DMS79 (cell line): Measurements from ENCODE around the gene DPYSL5.

Source experiments
- DNase-seq: peaks from one replicate; lab custom pipeline; 2025; lab: John Stamatoyannopoulos, UW

The DPYSL5 gene

GRCh38 chr2:26846334-26847306, 1.3 kb upstream of the DPYSL5 start:
- DNase-seq = peak; percentile 54

DNA sequence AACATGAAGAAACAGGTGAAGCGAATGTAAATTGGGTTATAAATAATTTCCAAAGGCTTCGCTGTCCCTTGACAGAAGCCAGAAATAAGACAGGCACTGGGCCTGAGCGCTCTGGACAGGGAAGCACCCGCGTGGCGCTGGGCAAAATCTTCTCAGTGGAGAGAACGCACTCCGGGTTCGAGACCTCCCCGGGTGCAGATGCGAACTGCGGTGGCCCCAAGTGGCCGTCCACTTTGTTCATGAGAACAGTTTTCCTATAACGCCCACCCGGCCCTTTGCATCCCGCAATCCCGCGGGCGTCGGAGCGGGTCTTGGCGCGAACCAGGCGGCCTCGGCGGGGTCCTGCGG, 651 bp upstream of the DPYSL5 start:
- no peak for DNase-seq

DNA sequence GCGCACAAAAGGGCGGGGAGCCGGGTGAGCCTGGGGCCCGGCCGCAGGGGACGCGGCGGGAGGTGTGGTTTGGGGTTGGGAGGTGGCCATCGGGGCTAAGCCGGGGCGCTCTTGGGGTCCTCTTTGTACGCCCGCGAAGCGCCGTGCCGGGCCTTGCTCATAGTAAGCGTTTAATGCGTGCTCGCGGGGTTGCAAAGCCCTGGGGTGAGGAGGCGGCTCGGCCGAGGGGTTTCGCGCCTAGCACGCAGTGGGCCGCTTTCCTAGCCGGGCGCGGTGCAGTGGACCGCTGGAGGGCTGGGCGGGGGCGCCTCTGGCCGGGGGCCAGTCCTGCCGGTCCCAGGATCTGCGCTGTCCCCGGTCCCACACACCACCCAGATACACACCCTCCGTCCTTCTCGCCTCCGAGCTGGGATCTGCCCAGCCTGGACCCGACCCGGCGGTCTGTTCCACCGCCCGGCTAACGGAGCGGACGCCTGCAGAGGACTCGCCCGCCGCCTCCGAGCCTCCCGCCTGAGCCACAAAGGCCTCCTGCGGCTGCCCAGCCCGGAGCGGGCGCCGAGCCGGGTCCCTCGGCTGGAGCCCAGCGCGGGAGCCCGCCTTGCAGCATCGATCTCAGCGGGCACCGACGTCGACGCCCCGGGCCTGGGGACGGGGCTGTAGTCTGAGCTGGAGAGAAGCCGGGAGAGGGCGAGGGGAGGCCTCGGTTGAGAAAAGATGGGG, 564 bp downstream of the DPYSL5 start:
- peak; percentile 34 for DNase-seq

DNA sequence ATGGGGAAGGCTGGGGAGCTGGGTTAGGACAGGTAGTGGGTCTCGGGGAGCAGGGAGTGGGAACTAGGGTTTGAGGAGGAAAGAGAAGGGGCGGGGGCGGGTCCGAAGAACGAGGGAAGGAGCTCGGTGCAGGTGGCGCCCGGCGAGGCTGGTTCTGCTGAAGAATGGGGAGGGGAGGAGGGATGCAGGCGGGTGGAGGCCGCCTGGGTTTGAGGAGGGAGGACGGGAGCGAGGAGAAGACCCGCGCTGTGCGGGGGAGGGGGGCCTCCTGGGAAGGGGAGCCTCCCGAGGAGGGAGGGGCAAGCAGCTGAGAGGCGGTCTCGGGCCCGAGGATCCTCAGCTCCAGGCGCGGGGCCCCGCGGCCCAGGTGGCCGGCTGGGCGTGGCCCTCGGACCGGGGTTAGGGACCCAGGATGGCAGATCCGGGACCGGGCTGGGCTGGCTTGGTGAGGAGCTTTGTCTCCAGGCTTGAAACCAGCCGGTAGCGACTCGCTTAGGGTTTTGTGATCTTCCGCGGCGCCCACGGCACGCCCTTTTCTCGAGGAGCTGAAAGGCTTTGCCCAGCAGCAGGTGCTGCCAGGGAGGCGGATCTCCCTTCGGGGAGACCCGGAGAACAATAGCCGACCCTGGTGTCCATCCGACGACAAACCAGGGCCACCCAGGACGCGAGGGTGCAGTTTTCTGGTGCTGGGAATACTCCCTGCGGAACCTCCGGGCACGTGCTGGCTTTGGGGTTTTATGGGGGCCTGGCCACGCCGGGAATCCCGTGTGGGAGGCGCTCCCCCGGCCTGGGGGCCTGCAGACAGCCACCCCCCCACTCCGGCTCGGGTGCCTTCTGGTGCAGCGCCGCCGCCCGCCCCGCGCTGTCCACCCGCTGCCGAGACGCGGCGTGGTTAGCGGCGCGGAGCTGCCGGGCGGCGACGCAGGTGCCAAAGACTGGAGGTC, 1.4 kb downstream of the DPYSL5 start:
- DNase-seq = peak; percentile 59

DNA sequence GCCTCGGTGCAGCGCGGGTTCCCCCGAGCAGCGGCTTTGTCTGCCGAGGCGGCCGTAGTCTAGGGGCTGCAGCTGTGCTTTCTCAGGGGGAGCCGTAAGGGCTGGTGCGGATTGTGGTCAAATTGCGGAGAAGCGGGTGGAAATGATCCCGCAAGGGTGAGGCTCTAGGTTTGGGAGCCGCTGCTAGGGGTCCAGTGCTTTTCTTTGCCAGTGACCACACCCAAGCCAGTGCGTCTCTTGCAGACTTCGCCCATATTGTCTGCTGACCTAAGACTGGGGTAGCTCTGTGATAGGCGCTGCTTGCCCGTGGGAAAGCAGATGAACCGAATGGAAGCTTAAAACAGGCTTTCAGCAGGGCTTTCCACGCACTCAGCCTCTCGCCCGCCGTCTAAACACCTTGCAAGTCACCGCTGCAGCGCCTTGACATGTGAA, 2.1 kb downstream of the DPYSL5 start:
- DNase-seq = no peak

GRCh38 chr2:26850505-26850904, 2.6 kb downstream of the DPYSL5 start:
- DNase-seq = no peak

- DNase-seq = no peak
Observed at GRCh38 chr2:26852405-26853306, 4.7 kb downstream of the DPYSL5 start.

GRCh38 chr2:26853751-26854150, 5.8 kb downstream of the DPYSL5 start:
- DNase-seq = no peak

DNA sequence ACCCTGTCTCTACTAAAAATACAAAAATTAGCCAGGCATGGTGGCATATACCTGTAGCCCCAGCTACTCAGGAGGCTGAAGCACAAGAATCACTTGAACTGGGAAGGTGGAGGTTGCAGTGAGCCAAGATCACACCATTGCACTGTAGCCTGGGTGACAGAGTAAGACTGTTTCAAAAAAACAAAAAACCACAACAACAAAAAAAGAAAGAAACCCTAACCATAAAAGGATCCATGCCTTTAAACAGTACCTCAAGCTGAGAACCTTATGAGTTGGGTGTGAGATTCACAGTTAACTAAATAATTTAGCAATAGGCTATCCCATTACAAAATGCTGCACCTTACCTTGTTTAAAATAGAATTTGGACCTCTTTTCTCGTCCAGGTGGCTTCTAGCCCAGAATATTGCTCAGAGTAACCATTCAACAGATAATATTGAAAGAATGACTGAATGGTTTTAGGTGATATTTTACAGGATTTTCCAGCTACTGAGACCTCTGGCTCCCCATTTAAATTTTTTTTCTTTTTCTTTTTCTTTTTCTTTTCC, 6.4 kb downstream of the DPYSL5 start:
- no peak for DNase-seq

GRCh38 chr2:26855466-26855865, 7.5 kb downstream of the DPYSL5 start:
- DNase-seq = no peak

GRCh38 chr2:26859622-26860021, 11.7 kb downstream of the DPYSL5 start:
- DNase-seq = no peak

DNA sequence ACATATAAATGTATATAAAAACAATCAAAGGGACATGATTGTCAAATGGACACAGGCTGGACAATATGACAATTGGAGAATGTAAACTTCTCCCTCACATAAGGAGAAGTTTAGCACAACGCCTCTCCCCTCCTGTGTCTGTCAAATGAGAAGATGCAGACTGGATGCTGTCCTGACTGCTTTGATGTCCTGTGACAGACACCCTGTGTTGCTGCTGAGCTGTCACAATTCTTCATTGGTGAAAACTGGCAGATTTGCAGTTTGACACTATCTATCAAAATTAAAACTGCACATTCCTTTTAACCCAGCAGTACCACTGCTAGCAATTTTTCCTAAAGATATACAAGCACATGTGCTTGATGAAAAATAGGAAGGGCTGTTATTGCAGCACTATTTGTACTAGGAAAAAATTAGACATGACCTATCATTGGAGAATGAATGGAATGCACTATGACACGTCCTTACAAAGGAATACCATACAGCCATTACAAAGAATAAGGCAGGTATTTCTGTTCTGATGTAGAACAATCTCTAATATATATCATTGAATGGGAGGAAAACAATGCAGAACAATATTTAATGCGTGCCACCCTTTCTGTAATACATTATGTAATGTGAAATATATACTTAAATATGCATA, 12.4 kb downstream of the DPYSL5 start:
- DNase-seq = no peak

DNA sequence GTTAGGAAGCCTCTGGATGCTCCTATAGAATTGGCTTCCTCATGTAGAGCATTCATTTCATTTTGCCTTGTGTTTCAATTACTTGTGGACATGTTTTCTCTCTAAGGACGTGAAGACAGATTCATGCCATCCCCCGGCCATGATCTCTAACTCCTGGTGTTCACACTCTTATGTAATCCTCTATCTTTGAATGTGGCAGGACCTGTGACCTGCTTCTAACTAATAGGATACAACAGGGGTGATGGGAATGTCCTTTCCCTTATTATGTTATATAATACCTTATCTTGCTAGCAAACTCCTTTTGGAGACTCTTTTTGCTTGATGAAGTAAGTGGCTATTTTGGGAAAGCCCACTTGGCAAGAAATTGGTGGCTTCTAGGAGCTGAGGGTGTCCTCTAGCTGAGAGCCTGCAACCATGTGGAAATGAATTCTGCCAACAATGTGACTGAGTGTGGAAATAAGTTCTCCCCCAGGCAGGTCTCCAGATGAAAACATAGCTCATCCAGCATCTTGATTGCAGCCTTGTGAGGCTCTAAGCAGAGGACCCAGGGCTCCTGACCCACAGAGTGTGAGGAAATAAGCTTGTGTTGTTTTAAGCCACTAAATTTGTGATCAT, 13.8 kb downstream of the DPYSL5 start:
- no peak for DNase-seq

DNA sequence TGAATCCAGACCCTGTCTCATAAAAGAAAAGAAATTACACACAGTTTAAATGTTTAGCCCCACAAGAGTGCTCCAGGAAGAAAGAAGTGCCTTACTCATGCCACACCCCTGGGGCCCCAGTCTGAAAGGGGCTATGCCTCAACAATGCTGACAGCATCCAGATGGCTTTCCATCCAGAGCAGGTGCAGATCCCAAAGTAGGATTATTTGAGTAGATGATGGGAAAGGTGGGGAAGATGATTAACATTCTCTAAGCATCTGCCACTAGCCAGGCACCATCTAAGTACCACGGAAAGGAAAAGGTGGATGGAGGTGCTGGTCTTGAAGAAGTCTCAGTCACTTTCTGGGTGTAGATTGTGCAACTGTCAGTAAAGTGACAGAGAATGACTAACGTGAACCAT, 16.3 kb downstream of the DPYSL5 start:
- no peak for DNase-seq

- DNase-seq = no peak
Observed at GRCh38 chr2:26864646-26865045, 16.7 kb downstream of the DPYSL5 start.

DNA sequence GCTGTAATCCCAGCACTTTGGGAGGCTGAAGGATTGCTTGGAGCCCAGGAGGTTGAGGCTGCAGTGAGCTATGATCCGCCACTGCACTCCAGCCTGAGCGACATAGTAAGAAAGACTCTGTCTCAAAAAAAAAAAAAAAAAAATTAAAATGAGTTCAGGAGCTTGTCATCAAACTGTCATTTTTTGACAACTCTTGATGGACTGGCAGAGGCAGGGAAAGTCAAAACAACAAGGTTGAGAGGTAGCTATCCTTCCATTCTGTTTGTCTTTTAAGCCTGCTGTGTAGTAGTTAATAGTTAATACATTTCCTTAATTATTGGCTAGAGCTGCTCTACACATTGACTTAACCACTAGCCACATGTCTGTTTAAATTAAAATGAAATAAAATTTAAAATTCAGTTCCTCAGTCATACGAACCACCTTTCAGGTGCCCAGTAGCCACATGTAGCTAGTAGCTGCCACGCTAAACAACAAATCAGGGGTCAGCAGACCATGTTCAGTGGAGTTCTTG, 22.7 kb downstream of the DPYSL5 start:
- no peak for DNase-seq

GRCh38 chr2:26873286-26873983, 25.5 kb downstream of the DPYSL5 start:
- DNase-seq = no peak

DNA sequence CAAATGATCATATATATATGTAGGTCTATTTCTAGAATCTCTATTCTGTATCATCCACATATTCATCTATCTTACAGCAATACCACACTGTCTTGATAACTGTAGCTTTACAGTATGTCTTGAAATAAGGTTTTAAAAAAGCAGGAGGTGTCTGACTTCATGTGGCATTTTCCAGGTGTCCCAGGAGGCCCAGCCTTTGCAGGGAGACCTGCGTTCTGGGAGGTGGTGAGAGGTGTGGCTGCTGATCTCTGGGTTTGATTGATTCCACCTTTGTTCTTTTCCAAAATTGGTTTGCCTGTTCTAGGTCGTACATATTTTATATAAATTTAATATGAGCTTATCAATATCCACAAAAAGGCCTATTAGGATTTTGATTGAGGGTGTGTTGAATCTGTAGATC, 26.6 kb downstream of the DPYSL5 start:
- no peak for DNase-seq

DNA sequence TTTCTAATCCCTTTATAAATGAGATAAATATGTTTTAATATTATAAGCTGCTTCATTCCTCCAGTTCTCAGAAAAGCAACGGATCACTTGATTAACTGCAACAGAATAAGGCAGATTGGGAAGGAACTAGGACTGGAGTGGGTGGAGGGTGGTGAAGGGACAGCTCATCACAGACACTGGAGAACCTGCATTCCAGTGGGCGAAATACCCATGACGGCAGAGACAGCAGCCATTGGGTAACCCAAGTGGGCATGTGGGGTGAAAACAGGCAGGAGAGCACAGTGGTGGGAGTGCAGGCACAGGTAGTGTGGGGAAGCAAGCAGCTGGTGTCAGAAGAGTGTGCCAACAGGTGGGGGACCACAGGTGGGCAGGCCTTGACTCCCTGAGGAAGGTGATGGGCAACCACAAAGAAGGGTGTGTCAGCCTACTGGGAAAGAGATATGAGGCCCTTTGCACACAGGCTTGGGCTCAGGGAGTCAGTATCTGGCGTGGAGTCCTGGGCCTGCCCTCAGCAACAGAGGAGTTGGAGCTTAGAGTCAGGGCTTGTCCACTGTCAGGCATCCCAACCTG, 27.2 kb downstream of the DPYSL5 start:
- DNase-seq = no peak
